Gastrocnemius medialis (tissue), 4 donors: ENCODE results near the gene XDH. TPM values are rescaled to one million over a fixed set of nuclear protein-coding genes. Genes with fewer than 3 reads are reported as not detected.

Source experiments
- ATAC-seq, 2 donors: fragments of 150-250 bp; one replicate each; pipeline ENCODE4 v1.9.1; 2016
- DNase-seq, 2 donors: peaks; one replicate each; pipeline ENCODE4 v3.0.0-alpha.2; 2019
- H3K27ac ChIP-seq, 4 donors: fragments of 200-600 bp; sonication (generic); 1 replicate in 1 of 4; 2 replicates in 3 of 4; pipeline ENCODE4 v1.5.1; 2016 to 2018; ENCODE audit warnings: mild to moderate bottlenecking in 2 of 4, moderate library complexity in 1 of 4
- H3K27me3 ChIP-seq, 3 donors: fragments of 200-600 bp; sonication (generic) in 2 of 3; 1 replicate in 1 of 3; 2 replicates in 2 of 3; pipeline versions ENCODE4 v1.5.1 to v1.6.0; 2016 to 2019; ENCODE audit warnings: mild to moderate bottlenecking in 1 of 3, moderate library complexity in 1 of 3
- H3K36me3 ChIP-seq, 2 donors: fragments of 200-600 bp; sonication (generic) in 1 of 2; one replicate each; pipeline ENCODE4 v1.5.1; 2017 to 2018
- H3K4me1 ChIP-seq, 2 donors: fragments of 200-600 bp; sonication (generic) in 1 of 2; one replicate each; pipeline ENCODE4 v1.5.1; 2016 to 2017; ENCODE audit warnings: mild to moderate bottlenecking in 2 of 2
- H3K4me3 ChIP-seq, 4 donors: fragments of 200-600 bp; sonication (generic) in 3 of 4; 1 replicate in 1 of 4; 2 replicates in 3 of 4; pipeline ENCODE4 v1.5.1; 2016 to 2019; ENCODE audit warnings: mild to moderate bottlenecking in 2 of 4
- H3K9me3 ChIP-seq, 3 donors: fragments of 200-600 bp; sonication (generic) in 2 of 3; 1 replicate in 1 of 3; 2 replicates in 2 of 3; pipeline ENCODE4 v1.5.1; 2016 to 2019
- POLR2A ChIP-seq, 2 donors: fragments of 450-650 bp; IDR thresholded peaks; one replicate each; pipeline ENCODE4 v1.6.1; 2017; ENCODE audit warnings: antibody characterized with exemption in 2 of 2, mild to moderate bottlenecking in 2 of 2, moderate library complexity in 2 of 2
- in situ Hi-C, 4 donors: fragments of 200-750 bp; cut with MboI; loops; one replicate each; pipeline versions ENCODE4 v1.15.0 to v1.8.0; 2017; ENCODE audit warnings: low sequenced_read_pairs in 4 of 4
- intact Hi-C: fragments of 100-400 bp; cut with DNase I; formaldehyde crosslinking; loops from one replicate; pipeline ENCODE4 v1.15.1; 2023; ENCODE audit warnings: low total_unique reads
- total RNA-seq, 4 donors: library from RNA; depleted of rRNA; stranded (reverse); fragments of >200 nt; gene quantifications; one replicate each; pipeline versions ENCODE4 v1.1.0 to v1.2.3, GENCODE V29; 2016
- TF ChIP-seq, protein P1 (sequence below), 5 experiments: fragments of 450-650 bp in 3 of 5; fragments of 200-600 bp in 2 of 5; sonication (generic) in 2 of 5; IDR thresholded peaks in 4 of 5; conservative IDR thresholded peaks in 1 of 5; 1 replicate in 4 of 5; 2 replicates in 1 of 5; pipeline ENCODE4 v1.5.1; 2016 to 2019; ENCODE audit warnings: antibody characterized with exemption in 5 of 5, mild to moderate bottlenecking in 3 of 5, moderate library complexity in 3 of 5

The XDH gene
- total RNA-seq, 4 donors from 2014 or later, result 0.05 to 0.29 (median 0.07) TPM; not detected in 1

DNA sequence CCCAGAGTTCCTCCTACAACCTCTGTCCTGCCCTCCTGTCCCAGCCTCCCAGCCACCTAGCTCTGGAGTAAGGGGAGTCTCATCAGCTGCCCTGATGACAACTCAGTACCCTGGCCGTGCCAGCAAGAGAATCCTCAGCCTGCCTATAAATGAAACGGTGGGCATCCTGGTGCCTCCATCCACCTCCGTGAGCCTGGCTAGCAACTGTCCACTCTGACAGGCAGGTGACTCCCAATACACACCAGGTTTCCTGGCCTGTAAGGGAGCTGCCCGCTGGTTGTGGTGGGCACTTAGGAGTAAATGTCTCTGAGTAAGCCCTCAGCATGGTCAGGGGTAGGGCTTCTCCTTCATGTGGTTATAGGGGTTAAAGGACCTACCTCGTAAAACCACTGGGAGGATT lies 81.5 kb downstream of the XDH start:
- DNase-seq (no peak), ATAC-seq (no peak)
- Histone ChIP-seq H3K4me1 (peaks cover 9 to 17% of the 10 kb centered on the region in 2 donors), H3K27me3 (no peaks in the 10 kb centered on the region), H3K27ac (no peak overlapping the region), H3K36me3 (no peaks in the 10 kb centered on the region), H3K9me3 (no peaks in the 10 kb centered on the region), H3K4me3 (no peak overlapping the region)
- TF ChIP-seq, protein P1, sequence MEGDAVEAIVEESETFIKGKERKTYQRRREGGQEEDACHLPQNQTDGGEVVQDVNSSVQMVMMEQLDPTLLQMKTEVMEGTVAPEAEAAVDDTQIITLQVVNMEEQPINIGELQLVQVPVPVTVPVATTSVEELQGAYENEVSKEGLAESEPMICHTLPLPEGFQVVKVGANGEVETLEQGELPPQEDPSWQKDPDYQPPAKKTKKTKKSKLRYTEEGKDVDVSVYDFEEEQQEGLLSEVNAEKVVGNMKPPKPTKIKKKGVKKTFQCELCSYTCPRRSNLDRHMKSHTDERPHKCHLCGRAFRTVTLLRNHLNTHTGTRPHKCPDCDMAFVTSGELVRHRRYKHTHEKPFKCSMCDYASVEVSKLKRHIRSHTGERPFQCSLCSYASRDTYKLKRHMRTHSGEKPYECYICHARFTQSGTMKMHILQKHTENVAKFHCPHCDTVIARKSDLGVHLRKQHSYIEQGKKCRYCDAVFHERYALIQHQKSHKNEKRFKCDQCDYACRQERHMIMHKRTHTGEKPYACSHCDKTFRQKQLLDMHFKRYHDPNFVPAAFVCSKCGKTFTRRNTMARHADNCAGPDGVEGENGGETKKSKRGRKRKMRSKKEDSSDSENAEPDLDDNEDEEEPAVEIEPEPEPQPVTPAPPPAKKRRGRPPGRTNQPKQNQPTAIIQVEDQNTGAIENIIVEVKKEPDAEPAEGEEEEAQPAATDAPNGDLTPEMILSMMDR (IDR thresholded peaks at IDR 0.05 in 4 of 5, conservative IDR thresholded peaks at IDR 0.05 in 1 of 5), result no peak
- TF ChIP-seq POLR2A (IDR thresholded peaks at IDR 0.05), result no peak
- intact Hi-C loops (loop anchor here (1.0 to 10.0 kb wide), 4 partner anchors 100 to 619 kb away; partner anchors contain the start of gene GALNT14), in situ Hi-C loops (loop anchor here (5.0 to 25.0 kb wide), 6 partner anchors 98 to 1121 kb away; partner anchors contain the start of gene EHD3 (in 4 of the 4))

DNA sequence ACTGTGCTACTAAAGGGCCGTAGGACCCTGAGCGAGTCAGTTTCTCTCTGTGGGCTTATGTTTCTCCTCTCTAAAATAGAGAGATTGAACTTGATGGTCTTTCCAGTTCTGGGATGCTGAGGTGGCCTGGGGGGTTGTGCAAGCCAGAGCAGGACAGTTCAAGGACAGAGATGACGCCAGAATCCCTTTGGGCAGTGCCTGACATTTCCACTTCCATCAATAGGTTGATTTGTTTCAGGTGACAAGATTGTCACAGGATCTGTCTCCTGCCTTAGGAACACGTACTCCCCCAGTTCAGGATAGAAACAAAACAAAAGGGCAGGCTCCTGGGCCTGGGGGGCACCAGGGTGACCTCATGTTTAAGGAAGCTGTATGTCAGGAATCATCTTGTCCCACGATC lies 82.0 kb downstream of the XDH start:
- TF ChIP-seq POLR2A (IDR thresholded peaks at IDR 0.05), result no peak
- TF ChIP-seq, protein P1 (IDR thresholded peaks at IDR 0.05 in 4 of 5, conservative IDR thresholded peaks at IDR 0.05 in 1 of 5), result no peak
- in situ Hi-C loops, result loop anchor here (5.0 to 25.0 kb wide), 6 partner anchors 98 to 1120 kb away; partner anchors contain the start of gene EHD3 (in 4 of the 4)
- Histone ChIP-seq H3K36me3 (no peaks in the 10 kb centered on the region), H3K9me3 (no peaks in the 10 kb centered on the region), H3K4me1 (peaks cover 9 to 17% of the 10 kb centered on the region in 2 donors), H3K27me3 (no peaks in the 10 kb centered on the region), H3K4me3 (no peak overlapping the region), H3K27ac (no peak overlapping the region)
- no peak for ATAC-seq
- intact Hi-C loops, result loop anchor here (5.0 to 10.0 kb wide), 2 partner anchors 160 to 198 kb away; partner anchors contain the start of gene GALNT14
- no peak for DNase-seq

DNA sequence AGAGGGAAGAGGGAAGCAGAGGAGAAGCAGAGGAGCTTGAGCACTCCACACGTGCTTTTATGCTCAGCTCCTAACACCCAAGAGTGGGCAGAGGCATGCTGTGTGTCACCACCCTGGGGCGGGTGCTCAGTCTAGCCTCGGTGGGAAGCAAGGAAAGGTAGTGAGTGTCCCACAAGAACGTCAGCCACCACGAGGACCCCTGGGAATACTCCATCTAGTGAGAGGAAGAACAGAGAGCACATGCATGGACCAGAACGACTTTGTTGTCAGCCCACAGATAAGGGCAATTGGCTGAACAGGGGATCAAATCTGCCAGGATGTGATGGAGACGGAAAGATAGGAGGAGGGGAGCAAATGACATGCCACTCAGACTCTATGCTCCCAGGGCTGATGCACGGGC lies 83.4 kb downstream of the XDH start:
- TF ChIP-seq, protein P1 (IDR thresholded peaks at IDR 0.05 in 4 of 5, conservative IDR thresholded peaks at IDR 0.05 in 1 of 5), result no peak
- no peak for TF ChIP-seq POLR2A (IDR thresholded peaks at IDR 0.05)
- ATAC-seq, result no peak
- intact Hi-C loops (loop anchor here (5.0 to 10.0 kb wide), 2 partner anchors 159 to 196 kb away; partner anchors contain the start of gene GALNT14), in situ Hi-C loops (loop anchor here (5.0 to 25.0 kb wide), 6 partner anchors 96 to 1119 kb away; partner anchors contain the start of gene EHD3 (in 4 of the 4))
- H3K4me1 ChIP-seq, result peaks cover 9 to 17% of the 10 kb centered on the region in 2 donors
- H3K9me3 ChIP-seq, result no peaks in the 10 kb centered on the region
- H3K36me3 ChIP-seq, result no peaks in the 10 kb centered on the region
- no peak overlapping the region for H3K4me3 ChIP-seq
- no peaks in the 10 kb centered on the region for H3K27me3 ChIP-seq
- no peak overlapping the region for H3K27ac ChIP-seq
- DNase-seq, result no peak

DNA sequence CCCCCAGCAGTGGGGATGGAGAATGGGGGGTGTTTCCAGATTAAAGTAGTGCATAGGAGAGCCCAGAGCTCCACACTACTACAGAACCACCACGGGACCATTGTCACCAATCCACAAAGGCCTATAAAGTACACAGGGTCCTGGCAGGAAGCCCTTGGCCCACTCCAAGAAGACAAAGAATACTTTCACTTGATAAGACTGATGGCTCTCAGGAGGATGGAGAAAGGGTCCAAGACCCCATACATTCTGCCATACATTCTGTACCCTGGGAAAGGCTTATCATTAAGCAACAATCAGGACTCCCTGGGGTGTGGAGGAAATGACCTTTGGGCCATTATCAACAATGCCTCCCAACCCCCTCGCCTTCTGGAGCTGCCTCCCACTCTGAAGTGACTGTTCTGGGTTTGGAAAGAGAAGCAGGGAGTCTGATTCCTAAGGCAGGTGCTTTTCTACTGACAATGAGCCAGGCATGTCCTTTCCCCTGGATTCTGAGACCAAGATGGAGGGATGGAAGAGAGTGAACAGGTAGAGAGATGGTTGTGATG lies 85.4 kb downstream of the XDH start:
- no peak overlapping the region for H3K27ac ChIP-seq
- intact Hi-C loops, result no loop called here
- no peaks in the 10 kb centered on the region for H3K36me3 ChIP-seq
- H3K4me1 ChIP-seq, result peaks cover 2 to 3% of the 10 kb centered on the region in 2 donors
- ATAC-seq (no peak), DNase-seq (no peak)
- in situ Hi-C loops, result loop anchor here in 1 of 4 donors (25.0 kb wide), 1 partner anchor 1117 kb away; no protein-coding TSS in a partner anchor
- H3K9me3 ChIP-seq, result no peaks in the 10 kb centered on the region
- TF ChIP-seq, protein P1 (IDR thresholded peaks at IDR 0.05 in 4 of 5, conservative IDR thresholded peaks at IDR 0.05 in 1 of 5), result no peak
- TF ChIP-seq POLR2A (IDR thresholded peaks at IDR 0.05), result no peak
- H3K27me3 ChIP-seq, result no peaks in the 10 kb centered on the region
- no peak overlapping the region for H3K4me3 ChIP-seq
